ENCODE measurements around the gene RIT2.

RIT2 gene

GRCh38 chr18:42937436-42937835 is 178.0 kb downstream of the RIT2 start:
- Mint-ChIP-seq H3K9me3 (peaks cover 6% of the 10 kb centered on the region), H3K4me1 (no peaks in the 10 kb centered on the region), H3K27ac (no peak overlapping the region), H3K4me3 (no peak overlapping the region), H3K27me3 (no peaks in the 10 kb centered on the region), H3K36me3 (no peaks in the 10 kb centered on the region)

DNA sequence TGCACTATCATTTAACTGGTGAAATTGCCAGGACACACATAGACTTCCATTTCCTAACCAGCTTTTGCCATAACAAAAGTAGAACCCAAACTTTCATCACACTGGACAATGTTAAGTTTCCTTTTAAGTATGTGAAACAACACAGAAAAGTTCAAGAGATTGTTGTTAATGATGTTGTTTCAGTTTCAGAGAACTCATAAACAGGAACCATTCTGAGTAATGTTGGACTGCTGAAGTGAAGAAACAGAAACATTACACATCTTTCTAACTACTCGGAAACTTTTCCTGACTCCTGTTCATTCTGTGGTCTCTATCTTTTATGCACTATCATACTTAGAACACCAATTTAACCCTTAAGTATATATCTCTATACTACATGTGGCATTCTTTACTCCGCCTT is 179.2 kb downstream of the RIT2 start:
- H3K9me3 Mint-ChIP-seq: peaks cover 5% of the 10 kb centered on the region
- H3K27ac Mint-ChIP-seq: no peak overlapping the region
- H3K27me3 Mint-ChIP-seq: no peaks in the 10 kb centered on the region
- H3K4me1 Mint-ChIP-seq: no peaks in the 10 kb centered on the region
- no peaks in the 10 kb centered on the region for H3K36me3 Mint-ChIP-seq
- H3K4me3 Mint-ChIP-seq: no peak overlapping the region

DNA sequence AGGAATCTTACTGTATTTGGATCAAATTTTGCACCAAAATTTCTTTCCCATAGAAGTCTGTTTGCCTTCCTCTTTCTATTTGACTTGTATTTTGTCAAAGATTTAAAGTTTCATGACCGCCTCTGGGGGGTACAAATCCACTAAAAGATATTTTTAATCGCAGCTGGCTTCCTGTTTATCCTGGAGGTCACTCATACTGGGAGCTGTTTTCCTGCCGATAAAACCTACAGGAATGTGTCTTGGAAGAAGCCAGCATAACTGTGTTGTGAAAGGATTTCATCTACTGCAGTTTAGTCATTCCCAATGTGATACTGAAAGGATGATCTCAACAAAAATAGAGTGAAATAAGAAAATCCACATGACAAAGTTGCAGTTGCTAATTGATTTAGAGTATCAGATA is 184.0 kb downstream of the RIT2 start:
- Mint-ChIP-seq H3K36me3 (no peaks in the 10 kb centered on the region), H3K27ac (no peak overlapping the region), H3K4me3 (no peak overlapping the region), H3K4me1 (no peaks in the 10 kb centered on the region), H3K27me3 (no peaks in the 10 kb centered on the region), H3K9me3 (no peaks in the 10 kb centered on the region)

DNA sequence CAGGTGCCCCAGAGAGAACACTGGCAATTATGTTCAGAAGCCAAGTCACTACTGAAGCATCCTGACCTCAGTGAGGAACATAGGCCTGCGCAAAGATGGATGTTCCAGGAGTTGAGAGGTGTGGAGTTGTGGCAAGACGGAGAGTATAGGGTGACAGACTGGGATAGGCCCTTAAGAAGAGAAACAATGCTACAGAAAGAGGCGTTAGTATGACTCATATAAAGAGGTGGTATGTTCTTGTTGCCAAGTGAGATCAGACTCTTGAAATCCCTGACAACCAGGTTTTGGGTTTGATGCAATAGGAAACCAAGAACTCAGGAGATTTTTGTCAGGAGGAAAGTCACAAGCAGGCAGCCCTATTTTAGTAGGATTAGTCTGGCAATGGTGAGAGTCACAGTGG is 185.6 kb downstream of the RIT2 start:
- H3K4me3 Mint-ChIP-seq: no peak overlapping the region
- no peaks in the 10 kb centered on the region for H3K36me3 Mint-ChIP-seq
- no peak overlapping the region for H3K27ac Mint-ChIP-seq
- no peaks in the 10 kb centered on the region for H3K27me3 Mint-ChIP-seq
- H3K9me3 Mint-ChIP-seq: no peaks in the 10 kb centered on the region
- no peaks in the 10 kb centered on the region for H3K4me1 Mint-ChIP-seq

DNA sequence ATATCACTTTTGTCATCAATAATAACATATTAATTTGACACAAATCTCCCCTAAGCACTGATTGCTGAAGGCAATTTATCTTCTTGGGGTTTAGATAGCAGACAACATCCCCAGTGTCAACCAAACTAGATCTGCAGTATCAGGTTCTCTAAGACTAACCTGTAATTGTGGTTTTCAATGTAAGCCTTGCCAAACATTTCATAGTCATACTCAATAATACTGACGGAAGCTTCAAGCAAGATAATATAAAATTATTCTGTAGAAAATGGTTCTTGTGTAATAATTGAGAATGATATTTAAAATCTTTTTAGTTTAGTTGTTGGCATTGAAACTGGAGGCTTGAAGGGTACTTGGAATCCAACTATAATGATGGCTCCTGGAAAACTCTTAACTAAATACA is 186.3 kb downstream of the RIT2 start:
- no peaks in the 10 kb centered on the region for H3K4me1 Mint-ChIP-seq

GRCh38 chr18:42925036-42925435 is 190.4 kb downstream of the RIT2 start:
- no peaks in the 10 kb centered on the region for H3K27me3 Mint-ChIP-seq
- H3K4me1 Mint-ChIP-seq: no peaks in the 10 kb centered on the region
- H3K36me3 Mint-ChIP-seq: no peaks in the 10 kb centered on the region

More for the DNA sequence above, 186.3 kb downstream of the RIT2 start:
- Mint-ChIP-seq H3K4me3 (no peak overlapping the region), H3K36me3 (no peaks in the 10 kb centered on the region), H3K27me3 (no peaks in the 10 kb centered on the region), H3K9me3 (no peaks in the 10 kb centered on the region), H3K27ac (no peak overlapping the region)

DNA sequence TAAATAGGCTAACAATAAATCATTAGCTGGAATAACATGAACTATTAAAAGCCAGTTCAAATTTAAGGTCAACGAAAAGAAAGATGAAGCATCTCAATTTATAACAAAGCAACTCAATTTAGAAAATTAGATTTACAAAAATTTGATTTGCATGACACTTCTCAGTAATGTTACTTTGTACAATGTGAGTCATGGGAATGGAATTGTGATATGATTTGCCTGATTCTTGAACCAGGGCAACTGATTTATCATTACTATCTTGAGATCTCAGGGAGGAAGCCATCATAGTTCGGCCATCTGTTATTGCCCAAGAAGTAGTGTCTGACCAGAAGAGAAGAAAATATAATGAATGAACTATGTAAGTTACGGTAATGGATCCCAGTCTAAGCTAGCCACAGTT is 193.1 kb downstream of the RIT2 start:
- H3K36me3 Mint-ChIP-seq: no peaks in the 10 kb centered on the region
- H3K27ac Mint-ChIP-seq: no peak overlapping the region
- H3K4me1 Mint-ChIP-seq: no peaks in the 10 kb centered on the region
- H3K9me3 Mint-ChIP-seq: no peaks in the 10 kb centered on the region
- H3K27me3 Mint-ChIP-seq: no peaks in the 10 kb centered on the region
- no peak overlapping the region for H3K4me3 Mint-ChIP-seq

More at GRCh38 chr18:42925036-42925435, 190.4 kb downstream of the RIT2 start:
- H3K4me3 Mint-ChIP-seq: no peak overlapping the region
- no peak overlapping the region for H3K27ac Mint-ChIP-seq
- H3K9me3 Mint-ChIP-seq: no peaks in the 10 kb centered on the region

DNA sequence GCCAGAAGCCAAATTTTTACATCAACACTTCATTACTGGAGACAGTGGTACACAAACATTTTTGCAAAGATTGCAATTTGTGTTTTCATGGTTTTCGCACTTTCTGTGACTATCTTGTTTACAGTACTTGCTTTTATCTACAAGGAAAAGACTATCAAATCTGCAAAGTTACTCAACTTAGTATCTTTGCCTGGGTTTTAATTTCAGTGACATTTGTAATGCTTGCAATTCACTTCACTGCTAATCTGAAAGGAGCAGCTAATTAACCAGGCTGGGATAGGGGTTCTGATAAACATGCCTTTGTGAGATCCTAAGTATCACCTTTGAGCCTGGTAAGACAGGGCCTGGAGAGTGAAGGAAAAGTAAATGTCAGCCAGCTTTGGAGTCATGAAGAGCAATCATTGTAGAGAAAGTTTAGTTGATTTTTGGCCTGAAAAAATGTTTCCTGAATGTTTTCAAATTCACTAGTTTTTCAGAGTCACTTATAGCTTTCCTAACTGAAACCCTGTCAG is 194.2 kb downstream of the RIT2 start:
- no peaks in the 10 kb centered on the region for H3K27me3 Mint-ChIP-seq
- no peak overlapping the region for H3K27ac Mint-ChIP-seq
- H3K4me1 Mint-ChIP-seq: no peaks in the 10 kb centered on the region
- no peak overlapping the region for H3K4me3 Mint-ChIP-seq
- H3K9me3 Mint-ChIP-seq: no peaks in the 10 kb centered on the region
- H3K36me3 Mint-ChIP-seq: no peaks in the 10 kb centered on the region

DNA sequence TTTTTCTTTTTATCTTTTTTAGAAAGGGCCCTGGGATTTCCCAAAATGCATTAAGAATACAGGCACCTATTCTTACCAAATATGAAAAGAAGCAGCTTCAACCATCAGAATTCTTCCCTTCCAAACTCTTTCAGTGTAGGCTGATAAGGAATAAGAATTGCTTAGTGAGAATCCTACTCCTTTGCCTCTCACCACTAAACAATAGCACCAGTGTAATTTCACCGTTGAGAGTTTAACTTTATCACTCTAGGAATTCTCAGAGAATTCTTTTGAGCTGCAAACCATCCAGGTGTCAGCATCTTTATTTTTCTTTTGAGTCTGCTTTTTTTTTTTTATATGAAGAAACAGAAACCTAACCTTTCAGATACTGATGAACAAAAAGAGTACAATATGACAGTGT is 194.9 kb downstream of the RIT2 start:
- Mint-ChIP-seq H3K27me3 (no peaks in the 10 kb centered on the region), H3K27ac (no peak overlapping the region), H3K9me3 (no peaks in the 10 kb centered on the region), H3K4me1 (no peaks in the 10 kb centered on the region), H3K36me3 (no peaks in the 10 kb centered on the region), H3K4me3 (no peak overlapping the region)

DNA sequence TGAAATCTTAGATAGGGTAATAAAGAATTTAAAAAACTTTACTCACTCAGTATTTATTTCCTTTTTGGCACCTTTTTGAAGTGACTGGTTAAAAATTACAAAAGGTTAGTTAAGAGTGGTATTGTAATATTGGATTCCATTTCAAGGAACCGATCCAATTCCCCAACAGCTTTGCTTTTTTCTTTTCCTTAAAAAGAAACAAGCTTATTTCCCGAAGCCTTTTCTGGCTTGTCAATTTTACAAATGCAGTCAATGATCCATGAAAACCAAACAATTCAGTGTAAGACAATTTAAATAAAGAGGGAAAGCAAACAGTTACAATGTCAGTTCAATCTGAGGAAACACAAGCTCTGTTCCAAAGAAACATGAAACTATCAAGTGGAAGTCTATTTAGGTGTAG is 200.2 kb downstream of the RIT2 start:
- Mint-ChIP-seq H3K27me3 (no peaks in the 10 kb centered on the region), H3K9me3 (no peaks in the 10 kb centered on the region), H3K4me3 (no peak overlapping the region), H3K4me1 (no peaks in the 10 kb centered on the region), H3K27ac (no peak overlapping the region), H3K36me3 (no peaks in the 10 kb centered on the region)

DNA sequence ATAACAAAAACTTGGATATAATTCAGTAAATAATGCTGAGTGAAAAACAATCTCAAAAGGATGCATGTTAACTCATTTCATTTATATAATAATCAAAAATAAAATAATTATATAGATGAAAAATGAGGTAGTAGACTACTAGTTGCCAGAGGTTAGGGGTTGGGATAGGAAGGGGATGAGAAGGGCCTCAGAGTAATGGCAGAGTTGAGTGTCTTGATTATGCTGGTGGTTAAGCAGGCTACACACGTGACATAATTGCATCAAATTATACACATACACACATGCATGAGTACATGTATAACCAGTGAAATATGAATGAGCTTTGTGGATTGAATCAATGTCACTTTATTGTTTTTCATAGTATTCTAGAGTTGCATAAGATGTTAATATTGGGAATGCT is 201.0 kb downstream of the RIT2 start:
- Mint-ChIP-seq H3K27me3 (no peaks in the 10 kb centered on the region), H3K9me3 (no peaks in the 10 kb centered on the region), H3K4me1 (no peaks in the 10 kb centered on the region), H3K4me3 (no peak overlapping the region), H3K36me3 (no peaks in the 10 kb centered on the region), H3K27ac (no peak overlapping the region)

GRCh38 chr18:42909095-42909494 is 206.4 kb downstream of the RIT2 start:
- Mint-ChIP-seq H3K27me3 (no peaks in the 10 kb centered on the region), H3K4me3 (no peak overlapping the region)

GRCh38 chr18:42906761-42907160 is 208.7 kb downstream of the RIT2 start:
- Mint-ChIP-seq H3K27ac (no peak overlapping the region), H3K27me3 (no peaks in the 10 kb centered on the region), H3K36me3 (no peaks in the 10 kb centered on the region)

More at GRCh38 chr18:42909095-42909494, 206.4 kb downstream of the RIT2 start:
- Mint-ChIP-seq H3K36me3 (no peaks in the 10 kb centered on the region), H3K4me1 (no peaks in the 10 kb centered on the region), H3K27ac (no peak overlapping the region), H3K9me3 (peaks cover 6% of the 10 kb centered on the region)

DNA sequence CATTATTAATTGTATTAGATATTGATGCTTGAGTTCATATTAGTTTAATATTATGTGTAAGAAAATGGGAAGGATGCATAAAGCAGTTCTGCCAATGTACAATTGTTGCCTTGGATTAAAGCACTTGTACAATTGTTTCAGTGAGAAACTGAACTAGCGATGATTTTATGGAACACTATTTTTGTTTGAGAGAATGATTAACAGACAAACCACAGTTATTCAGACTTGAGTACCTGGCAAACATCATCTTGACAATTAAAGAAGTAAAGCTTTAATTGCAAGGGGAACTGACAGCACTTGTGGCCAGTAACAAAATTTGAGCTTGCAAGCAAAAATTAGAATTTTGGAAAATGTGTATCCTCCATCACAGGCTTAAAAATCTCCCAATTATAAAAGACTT is 214.3 kb downstream of the RIT2 start:
- Mint-ChIP-seq H3K4me1 (no peaks in the 10 kb centered on the region), H3K36me3 (no peaks in the 10 kb centered on the region), H3K9me3 (peaks cover 6% of the 10 kb centered on the region), H3K27ac (no peak overlapping the region), H3K27me3 (no peaks in the 10 kb centered on the region), H3K4me3 (no peak overlapping the region)

More at GRCh38 chr18:42906761-42907160, 208.7 kb downstream of the RIT2 start:
- H3K4me1 Mint-ChIP-seq: no peaks in the 10 kb centered on the region
- no peak overlapping the region for H3K4me3 Mint-ChIP-seq
- peaks cover 6% of the 10 kb centered on the region for H3K9me3 Mint-ChIP-seq

GRCh38 chr18:42893977-42894376 is 221.5 kb downstream of the RIT2 start:
- H3K4me1 Mint-ChIP-seq: no peaks in the 10 kb centered on the region
- no peaks in the 10 kb centered on the region for H3K9me3 Mint-ChIP-seq
- H3K27me3 Mint-ChIP-seq: no peaks in the 10 kb centered on the region
- H3K36me3 Mint-ChIP-seq: no peaks in the 10 kb centered on the region
- H3K4me3 Mint-ChIP-seq: no peak overlapping the region
- no peak overlapping the region for H3K27ac Mint-ChIP-seq

GRCh38 chr18:42892181-42892580 is 223.3 kb downstream of the RIT2 start:
- H3K4me3 Mint-ChIP-seq: no peak overlapping the region
- H3K36me3 Mint-ChIP-seq: no peaks in the 10 kb centered on the region
- H3K9me3 Mint-ChIP-seq: no peaks in the 10 kb centered on the region
- no peak overlapping the region for H3K27ac Mint-ChIP-seq
- no peaks in the 10 kb centered on the region for H3K27me3 Mint-ChIP-seq
- H3K4me1 Mint-ChIP-seq: no peaks in the 10 kb centered on the region

- no peaks in the 10 kb centered on the region for H3K36me3 Mint-ChIP-seq
Observed at GRCh38 chr18:42891705-42892104, 223.8 kb downstream of the RIT2 start.

More at GRCh38 chr18:42891705-42892104, 223.8 kb downstream of the RIT2 start:
- H3K27me3 Mint-ChIP-seq: no peaks in the 10 kb centered on the region
- no peaks in the 10 kb centered on the region for H3K4me1 Mint-ChIP-seq
- H3K4me3 Mint-ChIP-seq: no peak overlapping the region
- no peaks in the 10 kb centered on the region for H3K9me3 Mint-ChIP-seq
- H3K27ac Mint-ChIP-seq: peak overlapping the region; percentile 43

Data from activated naive CD4-positive, alpha-beta T cell treated with anti-CD3 and anti-CD28 coated beads, Interleukin-2, amount 50 U/mL, for 24 hours (primary cell).